Measurements from ENCODE around the gene SPPL3.
A peak's percentile ranks its signal among the peaks of the same experiment; 100 is the strongest.
"Not testable (repeated sequence)": the region's sequence is repeated elsewhere in the genome, so short reads cannot be mapped to it uniquely, and the experiment has no call there.

The SPPL3 gene

DNA sequence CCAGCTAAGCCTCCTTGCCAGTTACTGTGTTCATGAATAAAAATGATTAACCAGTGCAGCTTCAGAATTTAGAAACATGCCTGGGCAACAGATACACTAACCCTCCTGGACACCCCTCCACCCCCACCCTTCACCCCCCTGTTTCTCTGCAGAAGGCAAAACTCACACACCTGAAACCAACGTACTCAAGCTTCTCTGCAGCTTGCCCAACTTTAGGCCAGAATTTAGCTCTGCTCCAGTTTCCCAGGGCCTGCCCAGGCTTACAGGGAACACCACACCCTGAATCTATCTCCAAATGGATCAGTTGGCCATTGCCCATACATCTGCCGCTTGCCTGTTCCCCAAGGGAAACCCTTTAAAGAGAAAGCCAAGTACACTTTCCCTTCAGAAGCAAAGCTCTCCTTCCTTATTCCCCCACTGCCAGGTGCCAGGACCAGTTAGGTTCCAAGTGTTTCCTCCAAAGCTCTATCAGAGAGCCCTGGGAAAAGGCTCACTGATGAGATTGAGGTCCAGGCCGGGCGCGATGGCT lies 1.8 kb upstream of the SPPL3 start:
- TF ChIP-seq, protein P1, sequence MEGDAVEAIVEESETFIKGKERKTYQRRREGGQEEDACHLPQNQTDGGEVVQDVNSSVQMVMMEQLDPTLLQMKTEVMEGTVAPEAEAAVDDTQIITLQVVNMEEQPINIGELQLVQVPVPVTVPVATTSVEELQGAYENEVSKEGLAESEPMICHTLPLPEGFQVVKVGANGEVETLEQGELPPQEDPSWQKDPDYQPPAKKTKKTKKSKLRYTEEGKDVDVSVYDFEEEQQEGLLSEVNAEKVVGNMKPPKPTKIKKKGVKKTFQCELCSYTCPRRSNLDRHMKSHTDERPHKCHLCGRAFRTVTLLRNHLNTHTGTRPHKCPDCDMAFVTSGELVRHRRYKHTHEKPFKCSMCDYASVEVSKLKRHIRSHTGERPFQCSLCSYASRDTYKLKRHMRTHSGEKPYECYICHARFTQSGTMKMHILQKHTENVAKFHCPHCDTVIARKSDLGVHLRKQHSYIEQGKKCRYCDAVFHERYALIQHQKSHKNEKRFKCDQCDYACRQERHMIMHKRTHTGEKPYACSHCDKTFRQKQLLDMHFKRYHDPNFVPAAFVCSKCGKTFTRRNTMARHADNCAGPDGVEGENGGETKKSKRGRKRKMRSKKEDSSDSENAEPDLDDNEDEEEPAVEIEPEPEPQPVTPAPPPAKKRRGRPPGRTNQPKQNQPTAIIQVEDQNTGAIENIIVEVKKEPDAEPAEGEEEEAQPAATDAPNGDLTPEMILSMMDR (IDR thresholded peaks at IDR 0.05): no peak
- H3K9me3 ChIP-seq: no peaks in the 10 kb centered on the region
- H3K4me1 ChIP-seq (ENCODE audit: control insufficient read depth in 1 of 2, insufficient read depth in 1 of 2, low read depth in 1 of 2, low read length in 1 of 2): peaks cover 23 to 30% of the 10 kb centered on the region in 2 experiments
- no peaks in the 10 kb centered on the region for H3K27me3 ChIP-seq
- H3K27ac ChIP-seq: no peak overlapping the region
- H3K36me3 ChIP-seq: no peaks in the 10 kb centered on the region
- no peak overlapping the region for H3K4me3 ChIP-seq (ENCODE audit: low read depth in 1 of 2, low read length in 1 of 2)

DNA sequence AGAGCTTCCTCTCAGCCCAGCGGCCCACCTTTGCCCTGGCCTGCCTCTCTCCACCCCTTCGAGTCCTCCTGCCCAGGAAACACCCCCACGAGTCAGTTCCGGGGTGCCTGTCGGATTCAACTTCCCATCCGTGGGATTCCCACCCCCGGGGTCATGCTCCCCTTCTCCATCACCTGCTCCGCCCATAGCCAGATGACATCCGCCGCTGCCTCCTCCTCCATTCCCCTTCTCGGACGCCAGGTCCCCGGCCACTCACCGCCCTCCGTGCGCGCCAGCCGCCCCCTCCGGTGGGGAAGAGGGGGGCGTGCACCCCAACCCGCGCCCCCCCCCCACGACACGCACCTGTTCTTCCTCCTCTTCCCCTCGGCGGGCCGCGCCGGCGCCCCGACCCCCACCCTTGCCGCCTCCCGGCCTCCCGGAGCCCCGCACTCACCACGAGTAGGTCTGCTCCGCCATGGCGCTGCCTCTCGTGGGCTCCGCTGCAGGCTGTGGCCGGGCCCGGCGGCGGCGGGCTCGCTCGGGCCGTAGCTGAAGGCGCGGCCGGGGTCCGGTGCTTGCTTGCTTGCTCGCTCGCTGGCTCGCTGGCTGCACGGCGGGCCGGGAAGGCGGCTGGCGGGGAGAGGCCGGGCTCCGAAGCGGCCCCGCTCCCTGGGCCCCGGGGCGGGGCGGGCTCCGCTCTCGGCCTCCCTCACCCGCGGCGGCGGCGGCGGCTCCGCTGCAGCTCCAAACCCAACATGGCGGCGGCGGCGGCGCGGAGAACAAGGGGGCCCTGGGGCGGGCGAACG lies 554 bp downstream of the SPPL3 start:
- no peaks in the 10 kb centered on the region for H3K27me3 ChIP-seq
- TF ChIP-seq, protein P1 (IDR thresholded peaks at IDR 0.05): peak; percentile 11
- H3K27ac ChIP-seq: peak overlapping the region; percentile 96

DNA sequence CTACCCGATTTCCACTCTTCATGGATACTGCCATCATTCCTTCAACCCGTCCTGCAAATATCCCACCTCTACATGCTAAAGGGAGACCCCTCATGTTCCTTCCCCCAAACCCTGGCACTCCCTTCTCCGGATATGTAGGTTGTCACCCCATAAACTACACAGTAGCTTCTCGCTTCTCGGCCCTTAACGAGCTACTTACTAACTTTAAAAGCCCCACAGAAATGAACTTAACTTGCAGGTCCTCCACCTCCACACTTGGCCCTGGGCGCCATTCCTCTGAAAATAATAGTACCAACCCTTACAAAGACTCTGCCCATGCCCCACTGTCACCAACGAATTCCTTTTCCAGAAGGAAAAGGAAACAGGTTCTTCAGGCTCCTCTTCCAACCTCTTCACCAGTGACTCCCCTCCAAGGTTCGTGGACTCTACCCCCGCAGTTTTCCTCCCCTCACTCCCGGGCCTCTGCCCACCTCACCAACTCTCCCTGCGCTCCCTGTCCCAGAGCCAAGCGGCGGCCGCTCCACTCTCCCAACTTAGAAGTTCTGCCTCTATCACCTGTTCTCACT lies 1.2 kb downstream of the SPPL3 start:
- H3K27me3 ChIP-seq: no peaks in the 10 kb centered on the region
- TF ChIP-seq, protein P1 (IDR thresholded peaks at IDR 0.05): no peak
- H3K4me3 ChIP-seq (ENCODE audit: low read depth in 1 of 2, low read length in 1 of 2): peak overlapping the region; percentile 83 to 88
- H3K27ac ChIP-seq: peak overlapping the region; percentile 96
- no peaks in the 10 kb centered on the region for H3K9me3 ChIP-seq
- peaks cover 23 to 33% of the 10 kb centered on the region in 2 experiments for H3K4me1 ChIP-seq (ENCODE audit: control insufficient read depth in 1 of 2, insufficient read depth in 1 of 2, low read depth in 1 of 2, low read length in 1 of 2)
- no peaks in the 10 kb centered on the region for H3K36me3 ChIP-seq

More for the DNA sequence above, 554 bp downstream of the SPPL3 start:
- peaks cover 23 to 33% of the 10 kb centered on the region in 2 experiments for H3K4me1 ChIP-seq (ENCODE audit: control insufficient read depth in 1 of 2, insufficient read depth in 1 of 2, low read depth in 1 of 2, low read length in 1 of 2)
- H3K9me3 ChIP-seq: no peaks in the 10 kb centered on the region
- H3K36me3 ChIP-seq: no peaks in the 10 kb centered on the region
- peak overlapping the region; percentile 83 to 88 for H3K4me3 ChIP-seq (ENCODE audit: low read depth in 1 of 2, low read length in 1 of 2)

DNA sequence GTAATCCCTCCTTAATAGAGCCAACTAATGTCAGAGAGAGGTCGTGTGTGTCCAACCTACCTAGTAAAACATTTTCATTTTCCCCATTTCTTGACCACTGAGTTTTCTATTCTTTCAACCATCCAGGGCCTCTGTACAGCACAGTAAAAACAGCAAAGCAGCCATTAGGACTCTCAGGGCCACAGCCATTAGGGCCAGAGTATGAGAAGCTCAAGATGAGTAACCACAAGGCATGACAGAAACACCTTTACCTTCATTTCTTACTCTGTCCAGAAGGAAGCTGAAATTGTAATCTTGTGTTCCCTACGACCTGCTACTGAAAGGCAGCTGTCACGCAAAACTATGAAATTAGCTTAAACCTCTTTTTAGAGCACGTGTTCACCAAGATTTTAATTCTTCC lies 2.3 kb downstream of the SPPL3 start:
- TF ChIP-seq, protein P1 (IDR thresholded peaks at IDR 0.05): no peak
- no peaks in the 10 kb centered on the region for H3K9me3 ChIP-seq
- H3K4me3 ChIP-seq (ENCODE audit: low read depth in 1 of 2, low read length in 1 of 2): no peak overlapping the region
- peak overlapping the region; percentile 31 for H3K27ac ChIP-seq
- H3K36me3 ChIP-seq: no peaks in the 10 kb centered on the region
- peaks cover 23 to 33% of the 10 kb centered on the region in 2 experiments for H3K4me1 ChIP-seq (ENCODE audit: control insufficient read depth in 1 of 2, insufficient read depth in 1 of 2, low read depth in 1 of 2, low read length in 1 of 2)
- no peaks in the 10 kb centered on the region for H3K27me3 ChIP-seq

DNA sequence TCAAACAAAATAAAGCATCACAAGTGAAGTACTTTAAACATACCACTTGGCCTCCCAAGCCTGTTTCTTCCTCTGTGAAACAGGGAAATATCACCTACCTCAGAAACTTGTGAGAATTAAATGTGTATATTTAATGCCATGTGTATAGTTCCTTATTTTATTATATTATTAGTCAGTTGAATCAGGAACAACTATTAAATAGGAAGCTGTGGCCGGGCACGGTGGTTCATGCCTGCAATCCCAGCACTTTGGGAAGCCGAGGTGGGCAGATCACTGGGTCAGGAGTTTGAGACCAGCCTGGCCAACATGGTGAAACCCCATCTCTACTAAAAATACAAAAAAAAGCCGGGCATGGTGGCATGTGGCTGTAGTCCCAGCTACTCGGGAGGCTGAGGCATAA lies 3.1 kb downstream of the SPPL3 start:
- H3K4me1 ChIP-seq (ENCODE audit: control insufficient read depth in 1 of 2, insufficient read depth in 1 of 2, low read depth in 1 of 2, low read length in 1 of 2): peaks cover 23 to 33% of the 10 kb centered on the region in 2 experiments
- not testable (repeated sequence) for H3K4me3 ChIP-seq (ENCODE audit: low read depth in 1 of 2, low read length in 1 of 2); H3K36me3 ChIP-seq; H3K27ac ChIP-seq; H3K27me3 ChIP-seq; H3K9me3 ChIP-seq

DNA sequence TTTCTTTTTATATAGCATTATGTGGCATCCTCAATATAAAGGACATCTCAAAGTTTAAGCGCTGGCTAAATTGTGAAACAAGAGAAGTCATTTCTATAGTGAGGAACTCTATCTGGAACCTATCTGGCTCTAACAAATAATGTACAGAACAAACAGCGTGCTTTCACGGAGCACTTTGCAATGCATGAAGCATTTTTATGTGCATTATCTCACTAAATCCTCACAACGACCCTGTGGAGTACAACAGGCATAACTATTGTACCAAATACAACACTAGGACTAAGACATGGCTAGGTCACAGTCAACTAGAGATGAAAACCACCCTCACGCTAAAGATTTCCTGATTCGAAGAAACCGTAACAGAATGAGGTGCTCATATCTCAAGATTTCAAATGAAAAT lies 8.6 kb downstream of the SPPL3 start:
- Histone ChIP-seq H3K27me3 (no peaks in the 10 kb centered on the region), H3K4me1 (ENCODE audit: control insufficient read depth in 1 of 2, insufficient read depth in 1 of 2, low read depth in 1 of 2, low read length in 1 of 2) (peaks cover 19 to 20% of the 10 kb centered on the region in 2 experiments), H3K27ac (no peak overlapping the region), H3K9me3 (no peaks in the 10 kb centered on the region), H3K4me3 (ENCODE audit: low read depth in 1 of 2, low read length in 1 of 2) (no peak overlapping the region), H3K36me3 (no peaks in the 10 kb centered on the region)
- TF ChIP-seq, protein P1 (IDR thresholded peaks at IDR 0.05): no peak

Measured in neutrophil (primary cell).